Endometrium (tissue), 2 donors: ENCODE measurements around the gene PIGZ.
"Not testable (repeated sequence)": the region's sequence is repeated elsewhere in the genome, so short reads cannot be mapped to it uniquely, and the experiment has no call there.

Experiments
- FAIRE-seq: peaks from 2 replicates; lab custom pipeline; 2012; peaks lifted over from hg19 to GRCh38; lab: Jason Lieb, UNC
- donor health status: control.
- donor health status: control.

PIGZ gene

DNA sequence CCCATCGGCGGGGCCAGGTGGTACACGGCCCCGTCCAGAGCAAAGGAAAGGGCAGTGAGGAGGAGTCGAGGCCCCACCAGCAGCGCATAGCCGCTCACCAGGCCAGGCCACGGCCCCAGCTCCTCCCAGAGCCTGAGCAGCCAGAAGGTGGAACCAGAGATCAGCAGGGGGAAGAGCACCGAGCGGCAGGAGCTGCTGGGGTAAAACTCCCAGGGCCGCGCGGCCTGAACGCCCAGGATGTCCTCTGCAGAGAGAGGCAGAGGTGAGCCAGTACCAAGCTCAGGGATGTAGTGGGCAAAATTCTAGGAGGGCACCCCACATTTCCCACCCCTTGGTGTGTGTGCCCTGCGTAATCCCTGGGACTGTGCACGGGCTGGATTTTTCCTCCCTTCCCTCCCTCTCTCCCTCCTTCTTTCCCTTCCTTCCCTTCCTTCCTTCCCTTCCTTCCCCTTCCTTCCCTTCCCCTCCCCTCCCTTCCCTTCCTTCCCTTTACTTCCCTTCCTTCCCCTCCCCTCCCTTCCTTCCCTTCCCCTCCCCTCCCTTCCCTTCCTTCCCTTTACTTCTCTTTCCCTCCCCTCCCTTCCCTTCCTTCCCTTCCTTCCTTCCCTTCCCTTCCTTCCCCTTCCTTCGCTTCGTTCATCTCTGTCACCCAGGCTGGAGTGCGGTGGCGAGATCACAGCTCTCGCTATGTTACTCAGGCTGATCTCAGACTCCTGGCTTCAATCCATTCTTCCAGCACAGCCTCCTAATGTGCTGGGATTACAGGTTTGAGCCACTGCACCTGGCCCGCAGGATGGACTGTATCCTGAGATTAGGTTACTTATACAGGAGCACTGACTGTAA lies 20.0 kb downstream of the PIGZ start:
- no peak for FAIRE-seq

DNA sequence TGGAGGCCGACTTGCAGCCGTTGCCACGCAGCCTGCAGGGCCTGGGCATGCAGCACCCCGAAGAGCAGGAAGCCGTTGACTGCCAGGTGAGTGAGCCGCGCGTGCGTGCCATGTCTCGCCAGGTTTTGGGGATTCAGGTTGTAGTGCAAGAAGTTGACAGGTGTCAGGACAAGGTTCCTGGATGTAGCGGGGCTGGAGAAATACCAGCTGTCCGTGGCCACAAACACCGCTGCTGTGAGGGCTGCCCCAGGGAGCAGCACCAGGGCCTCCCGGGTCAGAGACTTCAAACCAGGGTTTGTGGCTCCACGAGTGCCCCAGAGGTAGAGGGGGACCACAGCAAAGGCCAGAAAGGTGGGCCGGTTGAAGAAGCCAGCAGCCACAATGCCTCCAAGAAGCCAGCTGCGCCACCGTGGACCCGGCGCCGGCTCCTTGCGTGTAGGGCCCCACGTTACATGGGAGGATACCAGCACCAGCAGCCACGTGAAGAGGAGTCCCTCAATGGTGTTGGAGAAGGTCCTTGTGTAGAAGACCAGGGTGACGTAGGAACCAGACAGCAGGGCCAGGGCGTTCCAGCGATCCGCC lies 20.7 kb downstream of the PIGZ start:
- no peak for FAIRE-seq

DNA sequence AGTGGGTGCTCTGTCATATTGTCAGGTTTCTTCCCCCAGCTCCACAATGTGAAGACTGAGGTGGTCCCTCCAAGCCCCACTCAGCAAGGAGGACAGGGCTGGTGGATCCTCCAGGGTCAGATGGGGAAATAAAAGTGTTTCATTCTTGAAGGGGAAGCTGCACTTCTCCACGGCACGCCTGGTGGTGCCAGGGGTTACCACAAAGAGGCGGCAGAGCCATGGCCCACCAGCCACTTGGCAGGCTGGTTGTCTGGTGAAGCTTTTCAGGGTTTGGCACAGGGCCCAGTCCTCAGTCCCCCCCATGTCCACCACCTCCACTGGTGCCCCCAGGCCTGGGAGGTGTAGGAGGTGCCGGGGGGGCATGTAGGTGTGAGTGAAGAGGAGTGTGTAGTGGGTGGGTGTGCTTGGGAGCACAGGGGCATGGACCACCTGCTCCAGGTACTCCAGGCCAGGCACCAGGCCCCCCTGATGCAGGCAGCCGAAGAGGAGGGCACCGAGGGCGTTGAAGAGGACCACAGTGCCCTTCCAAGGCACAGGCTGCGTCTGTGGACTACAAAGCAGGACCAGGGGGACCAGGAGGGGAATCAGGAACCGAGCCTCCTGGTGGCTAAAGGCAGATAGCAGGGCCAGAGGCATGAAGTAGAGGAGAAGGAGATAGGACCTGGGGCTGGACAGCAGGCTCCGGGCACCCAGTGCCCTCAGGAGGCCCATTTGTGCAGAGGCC lies 21.3 kb downstream of the PIGZ start:
- no peak for FAIRE-seq

DNA sequence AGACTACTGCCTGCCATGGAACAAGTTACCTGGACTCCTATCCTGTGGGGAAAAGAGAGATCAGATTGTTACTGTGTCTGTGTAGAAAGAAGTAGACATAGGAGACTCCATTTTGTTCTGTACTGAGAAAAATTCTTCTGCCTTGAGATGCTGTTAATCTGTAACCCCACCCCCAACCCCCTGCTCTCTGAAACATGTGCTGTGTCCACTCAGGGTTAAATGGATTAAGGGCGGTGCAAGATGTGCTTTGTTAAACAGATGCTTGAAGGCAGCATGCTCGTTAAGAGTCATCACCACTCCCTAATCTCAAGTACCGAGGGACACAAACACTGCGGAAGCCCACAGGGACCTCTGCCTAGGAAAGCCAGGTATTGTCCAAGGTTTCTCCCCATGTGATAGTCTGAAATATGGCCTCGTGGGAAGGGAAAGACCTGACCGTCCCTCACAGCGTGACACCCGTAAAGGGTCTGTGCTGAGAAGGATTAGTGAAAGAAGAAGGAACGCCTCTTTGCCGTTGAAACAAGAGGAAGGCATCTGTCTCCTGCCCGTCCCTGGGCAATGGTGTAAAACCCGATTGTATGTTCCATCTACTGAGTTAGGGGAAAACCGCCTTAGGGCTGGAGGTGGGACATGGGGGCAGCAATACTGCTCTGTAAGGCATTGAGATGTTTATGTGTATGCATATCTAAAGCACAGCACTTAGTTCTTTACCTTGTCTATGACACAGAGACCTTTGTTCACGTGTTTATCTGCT lies 24.4 kb downstream of the PIGZ start:
- not testable (repeated sequence) for FAIRE-seq

DNA sequence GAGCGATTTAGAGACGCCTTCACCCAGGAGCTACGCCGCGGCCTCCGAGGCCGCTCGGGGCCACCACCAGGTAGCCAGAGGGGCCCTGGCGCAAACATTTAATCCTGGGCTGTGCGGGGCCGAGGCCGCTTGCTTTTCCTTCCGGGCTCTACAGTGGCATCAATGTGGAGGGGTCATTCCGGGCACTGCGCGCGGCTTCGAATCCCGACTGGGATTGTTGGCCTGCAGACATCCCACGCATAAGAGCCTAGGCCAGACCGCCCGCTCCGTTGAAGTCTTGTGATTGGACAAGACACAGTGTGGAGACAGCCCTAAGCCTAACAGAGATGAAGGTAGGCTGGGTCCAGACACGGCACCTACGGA lies 25.7 kb downstream of the PIGZ start:
- FAIRE-seq, result no peak

DNA sequence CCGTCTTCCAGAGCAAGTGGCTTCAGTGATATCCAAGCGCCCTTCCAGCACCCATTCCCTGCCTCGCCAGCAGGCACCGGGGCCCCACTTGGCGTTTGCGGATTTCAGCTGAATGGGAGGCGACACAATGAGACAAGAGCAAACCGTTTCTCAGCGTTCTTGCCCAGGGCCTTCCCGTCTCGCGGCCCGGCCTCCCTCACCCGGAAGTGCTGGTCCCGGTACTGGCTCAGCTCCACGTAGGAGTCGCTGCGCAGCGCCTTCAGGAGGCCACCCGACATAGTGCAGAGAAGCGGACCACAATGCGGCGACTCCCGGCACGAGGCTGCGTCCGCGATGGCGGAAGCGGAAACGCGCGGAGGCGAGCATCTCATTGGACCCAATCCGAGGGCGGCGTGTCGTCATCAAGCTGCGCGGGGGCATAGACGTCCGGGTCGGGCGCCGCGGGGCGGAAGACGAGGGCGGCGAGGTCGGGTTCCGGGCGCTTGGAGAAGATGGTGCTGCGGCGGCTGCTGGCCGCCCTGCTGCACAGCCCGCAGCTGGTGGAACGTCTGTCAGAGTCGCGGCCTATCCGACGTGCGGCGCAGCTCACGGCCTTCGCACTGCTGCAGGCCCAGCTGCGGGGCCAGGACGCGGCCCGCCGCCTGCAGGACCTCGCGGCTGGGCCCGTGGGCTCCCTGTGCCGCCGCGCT lies 26.3 kb downstream of the PIGZ start, which contains the start of gene NCBP2:
TSS of gene NCBP2 (minus strand) at position 303 of the 689 bp plus-strand sequence. CDS start at position 278, 25 bp downstream.
- no peak for FAIRE-seq

DNA sequence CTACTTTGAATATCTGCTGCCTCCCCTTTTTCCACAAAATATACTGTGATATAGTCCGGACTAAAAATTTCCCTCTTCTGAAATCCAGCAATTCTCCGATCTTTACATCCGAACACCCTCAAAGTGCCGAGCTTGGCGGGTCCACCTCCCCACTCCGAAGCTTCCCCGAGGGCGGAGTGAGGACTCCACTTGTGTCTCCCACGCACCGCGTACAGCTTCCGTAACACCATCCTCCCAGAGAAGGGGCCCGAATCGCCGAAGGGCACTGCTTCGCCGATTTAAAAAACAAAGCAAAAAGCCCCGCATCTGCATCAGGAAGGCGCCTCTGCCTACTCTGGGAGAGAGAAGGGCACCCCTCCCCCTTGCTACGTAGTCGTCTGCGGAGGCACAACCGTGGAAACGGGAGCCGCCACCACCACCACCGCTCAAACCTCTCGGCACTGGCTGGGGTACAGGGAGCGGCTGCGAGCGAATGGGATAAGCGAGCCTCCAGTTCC lies 26.9 kb downstream of the PIGZ start:
- FAIRE-seq, result no peak

DNA sequence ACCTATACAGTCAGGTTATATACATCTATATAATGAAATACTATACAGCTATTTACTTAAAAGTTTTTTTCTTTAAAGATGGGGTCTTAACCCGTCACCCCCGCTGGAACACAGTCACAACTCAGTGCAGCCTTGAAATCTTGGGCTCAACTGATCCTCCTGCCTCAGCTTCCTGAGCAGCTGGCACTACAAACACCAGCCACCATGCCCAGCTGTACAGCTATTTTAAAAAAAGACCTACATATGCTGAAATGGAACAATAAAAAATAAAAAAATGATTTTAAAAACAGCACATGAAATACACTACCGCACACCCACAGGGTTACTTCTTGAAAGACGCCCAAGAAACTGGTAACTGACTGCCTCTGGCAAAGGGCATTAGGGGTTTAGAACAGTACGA lies 30.1 kb downstream of the PIGZ start:
- FAIRE-seq, result no peak

DNA sequence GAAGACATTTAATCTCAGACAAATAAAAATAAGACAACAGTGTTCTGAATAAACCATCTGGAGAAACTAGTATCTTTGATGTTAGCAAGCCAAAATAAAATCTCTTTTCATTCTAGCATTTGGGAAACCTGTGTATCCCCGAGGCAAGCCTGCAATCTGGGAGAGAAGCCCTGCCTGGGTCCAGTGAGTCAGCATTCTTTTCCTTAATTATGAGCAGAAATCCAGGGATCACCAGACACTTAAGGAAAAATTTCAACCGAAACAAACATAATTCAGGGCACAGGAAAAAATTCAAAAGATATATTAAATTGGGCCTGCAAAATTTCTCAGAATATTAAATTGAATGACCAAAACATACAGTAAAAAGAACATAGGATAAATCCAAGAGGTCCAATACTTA lies 30.5 kb downstream of the PIGZ start:
- FAIRE-seq, result no peak

DNA sequence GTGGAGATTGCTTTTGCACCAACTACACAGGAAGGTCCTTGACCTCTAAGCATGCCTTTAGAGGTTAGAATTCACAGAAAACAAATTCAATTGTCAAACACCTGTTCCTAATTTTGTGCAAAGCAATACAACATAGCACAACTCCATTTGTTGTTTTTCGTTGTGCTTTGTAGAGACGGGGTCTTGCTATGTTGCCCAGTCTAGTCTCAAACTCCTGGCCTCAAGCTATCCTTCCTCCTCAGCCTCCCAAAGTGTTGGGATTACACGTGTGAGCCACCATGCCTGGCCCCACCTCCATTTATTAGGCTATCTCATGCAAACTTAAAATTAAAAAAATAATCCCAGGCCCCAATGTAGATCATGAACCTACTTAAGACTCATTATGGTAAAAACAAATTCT lies 32.3 kb downstream of the PIGZ start:
- FAIRE-seq, result no peak

DNA sequence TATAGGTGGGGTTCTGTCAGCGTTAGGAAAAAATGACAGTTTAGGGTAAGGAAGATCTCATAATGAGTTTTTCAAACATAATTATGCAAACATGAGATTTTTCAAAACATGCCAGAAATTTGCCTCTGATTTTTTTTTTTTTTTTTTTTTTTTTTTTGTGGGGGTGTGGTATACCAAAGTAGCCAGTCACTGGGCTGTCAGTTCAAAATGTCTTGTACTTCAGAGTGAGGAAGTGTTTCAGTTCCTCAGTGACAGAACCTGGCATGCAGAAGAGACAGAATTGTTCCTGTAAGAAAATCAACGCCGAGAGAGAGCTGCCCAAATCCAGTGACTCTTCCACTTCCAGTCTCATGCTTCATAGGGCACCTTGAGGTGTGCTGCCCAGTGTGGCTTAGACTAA lies 36.0 kb downstream of the PIGZ start:
- FAIRE-seq, result no peak

DNA sequence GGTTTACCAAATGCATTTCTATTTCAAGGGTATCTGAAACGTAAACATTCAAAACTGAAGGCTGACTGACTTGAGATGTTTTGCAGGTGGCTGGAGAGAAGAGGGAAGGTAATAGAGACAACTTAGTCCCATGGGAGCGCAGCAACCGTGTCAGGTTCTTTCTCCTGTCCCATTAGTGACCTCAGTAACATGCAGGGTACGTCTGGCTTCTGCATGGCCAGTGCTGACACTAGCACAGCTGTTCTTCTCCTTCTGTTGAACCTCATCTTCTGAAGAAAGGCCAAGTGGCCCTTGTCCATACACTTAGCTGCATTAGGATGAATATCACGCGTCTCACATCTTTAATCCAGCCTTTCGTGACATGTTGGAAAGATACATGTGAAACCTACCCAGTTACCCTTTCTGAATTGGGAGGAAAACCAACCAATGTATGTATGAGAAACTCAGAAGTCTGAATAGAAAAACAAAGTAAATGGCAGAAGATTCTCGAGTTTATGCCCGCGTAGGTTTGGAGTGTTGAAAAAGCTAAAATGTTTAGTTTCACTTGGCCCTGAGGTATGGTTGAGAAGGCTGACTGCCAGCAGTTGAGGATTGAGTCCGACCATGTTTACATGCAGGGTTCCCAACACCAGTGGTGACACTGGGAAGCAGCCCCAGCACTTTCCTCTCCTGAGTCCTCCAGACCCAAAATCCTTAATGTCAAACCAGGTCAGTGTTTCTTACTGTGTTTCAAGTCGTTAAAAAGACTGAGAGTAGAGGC lies 36.6 kb downstream of the PIGZ start:
- FAIRE-seq, result no peak

DNA sequence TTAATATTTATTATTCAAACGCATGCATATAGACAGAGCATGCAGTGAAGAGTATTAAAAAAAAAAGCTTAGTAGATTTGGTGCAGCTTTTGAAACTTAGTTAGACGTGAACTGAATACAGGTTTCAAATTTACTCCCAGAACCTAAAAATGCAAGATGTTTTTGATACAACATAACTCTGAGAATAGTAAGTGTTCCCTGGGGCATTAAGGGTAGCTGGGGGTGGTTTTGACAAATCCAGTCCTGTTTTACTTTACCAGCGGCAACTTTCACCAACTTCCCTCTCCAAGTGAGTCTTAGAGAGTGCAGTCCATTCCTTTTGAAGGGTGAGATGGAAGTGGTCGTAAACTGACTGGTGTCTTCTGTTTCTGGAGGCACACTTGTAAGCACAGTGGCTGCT lies 37.5 kb downstream of the PIGZ start:
- no peak for FAIRE-seq

DNA sequence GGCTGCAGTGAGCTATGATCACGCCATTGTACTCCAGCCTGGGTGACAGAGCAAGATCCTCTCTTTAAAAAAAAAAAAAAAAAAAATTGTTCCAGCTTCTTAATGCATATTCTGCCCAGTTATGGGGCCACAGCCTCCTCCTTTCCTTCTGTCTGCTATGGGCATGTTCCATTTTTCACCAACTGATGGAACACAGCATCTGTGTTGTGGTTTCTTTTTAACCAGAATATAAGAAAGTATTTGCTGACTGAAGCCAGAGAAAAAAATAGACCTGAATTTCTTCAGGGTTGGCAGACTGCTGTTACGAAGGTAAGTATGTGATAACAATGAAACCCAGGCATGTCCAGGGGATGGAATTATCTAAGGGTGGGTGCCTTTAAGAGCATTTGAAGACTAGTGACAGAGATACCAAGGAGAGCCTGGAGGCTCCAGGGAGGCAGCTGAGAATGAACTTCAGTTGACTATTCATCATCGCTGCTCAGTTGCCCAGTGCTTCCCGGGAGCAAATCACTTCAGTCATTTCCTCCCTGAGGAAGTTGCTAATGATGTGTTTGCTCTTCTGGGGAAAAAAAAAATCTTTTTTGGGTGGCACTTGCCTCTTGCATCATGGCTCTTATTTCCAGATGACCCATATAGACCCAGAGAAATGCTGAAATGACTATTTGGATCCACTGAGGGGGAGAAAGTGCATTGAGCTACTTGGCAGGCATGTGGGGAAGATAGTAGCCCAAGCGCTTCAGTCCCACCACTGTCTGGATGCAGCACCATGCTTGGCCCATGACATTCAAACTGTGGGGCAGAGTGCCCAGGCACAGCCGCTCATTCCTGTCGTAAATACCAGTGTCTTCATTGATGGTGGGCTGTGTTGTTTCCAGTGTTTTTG lies 40.8 kb downstream of the PIGZ start:
- no peak for FAIRE-seq

DNA sequence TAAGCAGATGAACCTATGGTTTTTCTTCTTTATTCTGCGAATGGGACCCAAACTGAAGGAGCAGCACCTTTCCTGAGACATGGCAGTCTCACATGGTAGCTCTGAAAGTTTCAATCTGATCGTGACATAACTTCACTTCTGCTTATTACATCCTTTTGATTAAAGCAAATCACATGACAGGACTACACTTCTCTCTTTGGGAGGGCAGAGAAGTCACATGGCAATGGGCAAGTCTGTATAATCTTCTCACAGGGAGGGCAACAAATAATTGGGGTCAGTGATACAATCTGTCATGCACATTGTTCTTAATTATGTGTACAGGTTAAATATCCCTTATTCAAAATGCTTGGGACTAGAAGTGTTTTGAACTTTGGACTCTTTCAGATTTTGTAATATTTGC lies 47.9 kb downstream of the PIGZ start:
- FAIRE-seq, result no peak

DNA sequence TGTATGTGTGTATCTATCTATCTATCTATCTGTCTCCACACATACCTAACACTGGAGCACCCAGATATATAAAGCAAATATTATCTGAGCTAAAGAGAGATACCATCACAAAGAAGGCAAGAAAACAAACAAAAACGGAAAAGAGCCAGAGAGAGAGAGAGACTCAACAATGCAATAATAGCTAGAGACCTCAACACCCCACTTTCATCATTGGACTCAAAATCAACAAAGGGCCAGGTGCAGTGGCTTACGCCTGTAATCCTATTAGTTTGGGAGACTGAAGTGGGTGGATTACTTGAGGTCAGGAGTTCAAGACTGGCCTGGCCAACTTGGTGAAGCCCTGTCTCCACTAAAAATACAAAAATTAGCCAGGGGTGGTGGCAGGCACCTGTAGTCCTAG lies 49.7 kb downstream of the PIGZ start:
- FAIRE-seq, result no peak

DNA sequence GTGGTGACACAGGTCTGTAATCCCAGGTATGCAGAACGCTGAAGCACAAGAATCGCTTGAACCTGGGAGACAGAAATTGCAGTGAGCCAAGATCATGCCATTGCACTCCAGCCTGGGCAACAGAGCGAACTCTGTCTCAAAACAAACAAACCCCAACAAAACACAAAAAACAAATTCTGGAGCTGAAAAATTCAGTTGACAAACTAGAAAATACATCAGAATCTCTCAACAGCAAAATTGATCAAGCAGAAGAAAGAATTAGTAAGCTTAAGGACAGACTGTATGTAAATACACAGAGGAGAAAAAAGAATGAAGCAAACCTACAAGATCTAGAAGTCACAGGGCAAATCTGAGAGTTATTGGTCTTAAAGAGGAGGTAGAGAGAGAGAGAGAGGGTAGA lies 51.6 kb downstream of the PIGZ start:
- FAIRE-seq, result no peak

DNA sequence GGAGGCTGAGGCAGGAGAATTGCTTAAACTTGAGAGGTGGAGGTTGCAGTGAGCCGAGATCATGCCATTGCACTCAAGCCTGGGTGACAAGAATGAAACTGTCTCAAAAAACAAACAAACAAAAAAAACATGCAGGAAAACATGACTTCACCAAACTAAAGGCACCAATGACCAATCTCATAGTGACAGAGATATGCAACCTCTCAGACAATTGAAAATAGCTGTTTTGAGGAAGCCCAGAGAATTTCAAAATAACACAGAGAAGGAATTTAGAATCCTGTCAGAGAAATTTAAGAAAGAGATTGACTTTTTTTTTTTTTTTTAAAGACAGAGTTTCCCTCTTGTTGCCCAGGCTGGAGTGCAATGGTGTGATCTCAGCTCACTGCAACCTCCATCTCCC lies 52.4 kb downstream of the PIGZ start:
- FAIRE-seq, result no peak

DNA sequence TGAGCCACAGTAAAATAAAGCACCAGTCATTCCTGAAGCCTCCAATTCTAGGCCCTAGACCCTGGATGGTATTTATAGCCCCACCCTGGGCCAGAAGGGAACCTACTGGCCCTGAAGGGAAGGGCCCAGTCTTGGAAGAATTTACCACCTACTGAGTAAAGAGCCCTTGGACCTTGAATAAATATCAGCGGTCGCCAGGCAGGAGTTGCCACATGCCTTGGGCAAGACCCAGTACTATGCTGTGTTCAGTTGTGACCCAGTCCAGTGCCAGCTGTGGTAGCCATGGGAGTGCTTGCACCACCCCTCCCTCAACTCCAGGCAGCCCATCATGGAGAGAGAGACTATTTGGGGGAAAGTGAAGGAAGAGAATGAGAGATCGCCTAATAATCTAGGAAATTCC lies 53.3 kb downstream of the PIGZ start:
- no peak for FAIRE-seq

DNA sequence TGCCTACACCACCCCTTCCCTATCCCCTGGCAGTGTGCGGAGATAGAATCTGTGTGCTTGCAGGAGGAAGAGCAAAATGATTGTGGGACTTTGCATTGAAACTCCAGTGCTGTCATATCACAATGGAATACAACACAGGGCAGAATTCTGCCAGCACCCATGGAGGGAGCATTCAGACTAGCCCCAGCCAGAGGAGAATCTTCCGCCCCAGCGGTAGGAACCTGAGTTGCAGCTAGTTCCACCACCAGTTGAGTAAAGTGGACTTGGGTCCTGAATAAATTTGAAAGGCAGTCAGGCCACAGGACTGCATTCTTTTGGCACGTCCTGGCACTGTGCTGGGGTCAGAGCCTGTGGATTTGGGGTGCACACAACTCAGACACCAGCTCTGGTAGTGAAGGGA lies 53.8 kb downstream of the PIGZ start:
- FAIRE-seq, result no peak
